Glomerular visceral epithelial cell (primary cell): ENCODE data around the gene CBLB.

Source experiments
- DNase-seq: peaks from one replicate; pipeline ENCODE4 v3.0.0-alpha.2; 2016; ENCODE audit errors: extremely low spot score

CBLB gene

GRCh38 chr3:105869861-105870755, 1.3 kb upstream of the CBLB start:
- no peak for DNase-seq

GRCh38 chr3:105869531-105869833, 670 bp upstream of the CBLB start:
- no peak for DNase-seq

GRCh38 chr3:105868431-105868741, 426 bp downstream of the CBLB start:
- DNase-seq = peak; percentile 56

- no peak for DNase-seq
Observed at GRCh38 chr3:105867712-105868430, 941 bp downstream of the CBLB start.

- DNase-seq = no peak
Observed at GRCh38 chr3:105866656-105867653, 1.9 kb downstream of the CBLB start.

- no peak for DNase-seq
Observed at GRCh38 chr3:105865867-105866350, 2.9 kb downstream of the CBLB start.

- DNase-seq = no peak
Observed at GRCh38 chr3:105865016-105865623, 3.7 kb downstream of the CBLB start.

- no peak for DNase-seq
Observed at GRCh38 chr3:105864212-105864611, 4.6 kb downstream of the CBLB start.

- no peak for DNase-seq
Observed at GRCh38 chr3:105863608-105864007, 5.2 kb downstream of the CBLB start.

- DNase-seq = no peak
Observed at GRCh38 chr3:105862217-105862616, 6.6 kb downstream of the CBLB start.

- DNase-seq = no peak
Observed at GRCh38 chr3:105860641-105861040, 8.2 kb downstream of the CBLB start.

GRCh38 chr3:105858017-105858416, 10.8 kb downstream of the CBLB start:
- no peak for DNase-seq

GRCh38 chr3:105857601-105858000, 11.2 kb downstream of the CBLB start:
- DNase-seq = no peak

GRCh38 chr3:105856605-105857004, 12.2 kb downstream of the CBLB start:
- DNase-seq = no peak

- DNase-seq = no peak
Observed at GRCh38 chr3:105853801-105854432, 14.9 kb downstream of the CBLB start.

GRCh38 chr3:105851582-105851981, 17.2 kb downstream of the CBLB start:
- no peak for DNase-seq

- DNase-seq = no peak
Observed at GRCh38 chr3:105851176-105851575, 17.6 kb downstream of the CBLB start.

GRCh38 chr3:105850593-105850992, 18.2 kb downstream of the CBLB start:
- no peak for DNase-seq

- no peak for DNase-seq
Observed at GRCh38 chr3:105848821-105849220, 20.0 kb downstream of the CBLB start.

GRCh38 chr3:105847865-105848264, 20.9 kb downstream of the CBLB start:
- DNase-seq = no peak

- no peak for DNase-seq
Observed at GRCh38 chr3:105847452-105847851, 21.4 kb downstream of the CBLB start.
